Endothelial cell of umbilical vein (primary cell): Measurements from ENCODE around the gene MRPS11.

ENCODE experiments used
- EZH2 ChIP-seq: IDR thresholded peaks from 2 replicates; pipeline ENCODE4 v1.6.1; 2012; ENCODE audit warnings: borderline replicate concordance, low read depth, mild to moderate bottlenecking, moderate library complexity, low read length, inconsistent platforms; ENCODE audit not compliant: severe bottlenecking
- MYC ChIP-seq: IDR thresholded peaks from one replicate; pipeline ENCODE4 v1.6.1; 2011; ENCODE audit warnings: mild to moderate bottlenecking, low read depth, low read length
- POLR2A ChIP-seq: IDR thresholded peaks from 2 replicates; pipeline ENCODE4 v1.6.1; 2012; ENCODE audit warnings: low read depth, mild to moderate bottlenecking, control low read depth, low read length
- POLR2AphosphoS5 ChIP-seq: IDR thresholded peaks from 2 replicates; pipeline ENCODE4 v1.6.1; 2012; ENCODE audit warnings: low read depth, mild to moderate bottlenecking, control low read depth, low read length, moderate library complexity; ENCODE audit not compliant: insufficient read depth
- TF ChIP-seq, protein P1 (sequence below), 2 donors: IDR thresholded peaks; 1 replicate in 1 of 2; 2 replicates in 1 of 2; pipeline ENCODE4 v1.5.1; 2011; ENCODE audit warnings: low read length in 2 of 2, mild to moderate bottlenecking in 2 of 2, moderate library complexity in 2 of 2, control low read depth in 1 of 2, inconsistent platforms in 1 of 2, low read depth in 1 of 2; ENCODE audit not compliant: insufficient read depth in 1 of 2; ENCODE audit errors: extremely low read depth in 1 of 2
- TF ChIP-seq, protein P2 (sequence below): IDR thresholded peaks from 2 replicates; pipeline ENCODE4 v1.6.1; 2011; ENCODE audit not compliant: insufficient read depth, insufficient read length

- TF ChIP-seq, protein P1, sequence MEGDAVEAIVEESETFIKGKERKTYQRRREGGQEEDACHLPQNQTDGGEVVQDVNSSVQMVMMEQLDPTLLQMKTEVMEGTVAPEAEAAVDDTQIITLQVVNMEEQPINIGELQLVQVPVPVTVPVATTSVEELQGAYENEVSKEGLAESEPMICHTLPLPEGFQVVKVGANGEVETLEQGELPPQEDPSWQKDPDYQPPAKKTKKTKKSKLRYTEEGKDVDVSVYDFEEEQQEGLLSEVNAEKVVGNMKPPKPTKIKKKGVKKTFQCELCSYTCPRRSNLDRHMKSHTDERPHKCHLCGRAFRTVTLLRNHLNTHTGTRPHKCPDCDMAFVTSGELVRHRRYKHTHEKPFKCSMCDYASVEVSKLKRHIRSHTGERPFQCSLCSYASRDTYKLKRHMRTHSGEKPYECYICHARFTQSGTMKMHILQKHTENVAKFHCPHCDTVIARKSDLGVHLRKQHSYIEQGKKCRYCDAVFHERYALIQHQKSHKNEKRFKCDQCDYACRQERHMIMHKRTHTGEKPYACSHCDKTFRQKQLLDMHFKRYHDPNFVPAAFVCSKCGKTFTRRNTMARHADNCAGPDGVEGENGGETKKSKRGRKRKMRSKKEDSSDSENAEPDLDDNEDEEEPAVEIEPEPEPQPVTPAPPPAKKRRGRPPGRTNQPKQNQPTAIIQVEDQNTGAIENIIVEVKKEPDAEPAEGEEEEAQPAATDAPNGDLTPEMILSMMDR (IDR thresholded peaks at IDR 0.05; ENCODE audit: extremely low read depth in 1 of 2, insufficient read depth in 1 of 2, low read depth in 1 of 2, low read length in 2 of 2) = no peak
- TF ChIP-seq POLR2A = no peak
- TF ChIP-seq EZH2 = no peak
- TF ChIP-seq MYC = no peak
- TF ChIP-seq, protein P2, sequence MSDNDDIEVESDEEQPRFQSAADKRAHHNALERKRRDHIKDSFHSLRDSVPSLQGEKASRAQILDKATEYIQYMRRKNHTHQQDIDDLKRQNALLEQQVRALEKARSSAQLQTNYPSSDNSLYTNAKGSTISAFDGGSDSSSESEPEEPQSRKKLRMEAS = no peak
- TF ChIP-seq POLR2AphosphoS5 = no peak
Measured at GRCh38 chr15:88433046-88433685, 34.3 kb upstream of the MRPS11 start.
